Measurements from ENCODE around the gene MACROD2. TPM values are rescaled to one million over a fixed set of nuclear protein-coding genes. Genes with fewer than 3 reads are reported as not detected.

MACROD2 gene
- polyA plus RNA-seq, 1 donor from 2014 or later = 23.2 TPM

DNA sequence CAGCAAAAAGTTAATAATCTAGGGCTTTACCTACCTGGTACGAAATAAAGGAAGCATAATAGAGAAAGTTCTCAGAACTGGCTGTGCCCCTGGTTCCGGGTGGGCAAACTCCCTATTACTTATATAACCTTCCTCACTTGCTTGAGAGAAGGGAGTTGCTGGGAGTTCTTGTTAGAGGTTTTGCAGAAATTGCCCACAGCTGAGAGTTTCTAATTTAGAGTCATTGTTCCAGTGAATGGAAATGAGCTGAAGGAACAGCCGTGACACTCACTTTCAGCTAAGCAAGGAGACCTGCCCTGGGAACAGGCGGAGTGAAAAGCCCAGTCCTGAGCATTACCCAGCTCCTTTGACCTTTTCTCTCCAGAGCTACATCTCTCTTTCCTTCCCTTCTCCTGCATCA, 936.7 kb downstream of the MACROD2 start:
- Histone ChIP-seq H4K20me1 (ENCODE audit: insufficient read depth) (no peaks in the 10 kb centered on the region), H3K4me3 (ENCODE audit: low read length) (no peak overlapping the region), H3F3A (ENCODE audit: insufficient read depth, low read length, poor library complexity, severe bottlenecking) (no peaks in the 10 kb centered on the region), H3K27ac (ENCODE audit: low read length) (no peak overlapping the region), H2AFZ (ENCODE audit: low read depth, low read length) (no peak overlapping the region), H3K27me3 (ENCODE audit: insufficient read depth, low read depth, low read length) (no peaks in the 10 kb centered on the region), H3K79me2 (replicated peaks; ENCODE audit: insufficient read depth, low read length) (no peaks in the 10 kb centered on the region), H3K9me3 (ENCODE audit: low read length) (no peaks in the 10 kb centered on the region), H3K36me3 (ENCODE audit: insufficient read depth, low read length) (no peaks in the 10 kb centered on the region), H3K9ac (ENCODE audit: low read length) (no peak overlapping the region), H3K9me2 (ENCODE audit: insufficient read depth, low read length) (no peaks in the 10 kb centered on the region), H3K4me2 (ENCODE audit: low read length) (no peak overlapping the region)
- TF ChIP-seq, protein P1, sequence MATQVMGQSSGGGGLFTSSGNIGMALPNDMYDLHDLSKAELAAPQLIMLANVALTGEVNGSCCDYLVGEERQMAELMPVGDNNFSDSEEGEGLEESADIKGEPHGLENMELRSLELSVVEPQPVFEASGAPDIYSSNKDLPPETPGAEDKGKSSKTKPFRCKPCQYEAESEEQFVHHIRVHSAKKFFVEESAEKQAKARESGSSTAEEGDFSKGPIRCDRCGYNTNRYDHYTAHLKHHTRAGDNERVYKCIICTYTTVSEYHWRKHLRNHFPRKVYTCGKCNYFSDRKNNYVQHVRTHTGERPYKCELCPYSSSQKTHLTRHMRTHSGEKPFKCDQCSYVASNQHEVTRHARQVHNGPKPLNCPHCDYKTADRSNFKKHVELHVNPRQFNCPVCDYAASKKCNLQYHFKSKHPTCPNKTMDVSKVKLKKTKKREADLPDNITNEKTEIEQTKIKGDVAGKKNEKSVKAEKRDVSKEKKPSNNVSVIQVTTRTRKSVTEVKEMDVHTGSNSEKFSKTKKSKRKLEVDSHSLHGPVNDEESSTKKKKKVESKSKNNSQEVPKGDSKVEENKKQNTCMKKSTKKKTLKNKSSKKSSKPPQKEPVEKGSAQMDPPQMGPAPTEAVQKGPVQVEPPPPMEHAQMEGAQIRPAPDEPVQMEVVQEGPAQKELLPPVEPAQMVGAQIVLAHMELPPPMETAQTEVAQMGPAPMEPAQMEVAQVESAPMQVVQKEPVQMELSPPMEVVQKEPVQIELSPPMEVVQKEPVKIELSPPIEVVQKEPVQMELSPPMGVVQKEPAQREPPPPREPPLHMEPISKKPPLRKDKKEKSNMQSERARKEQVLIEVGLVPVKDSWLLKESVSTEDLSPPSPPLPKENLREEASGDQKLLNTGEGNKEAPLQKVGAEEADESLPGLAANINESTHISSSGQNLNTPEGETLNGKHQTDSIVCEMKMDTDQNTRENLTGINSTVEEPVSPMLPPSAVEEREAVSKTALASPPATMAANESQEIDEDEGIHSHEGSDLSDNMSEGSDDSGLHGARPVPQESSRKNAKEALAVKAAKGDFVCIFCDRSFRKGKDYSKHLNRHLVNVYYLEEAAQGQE (IDR thresholded peaks at IDR 0.05; ENCODE audit: borderline replicate concordance) = no peak
- TF ChIP-seq EZH2 (IDR thresholded peaks at IDR 0.05; ENCODE audit: borderline replicate concordance, insufficient read depth, low read length, poor library complexity, severe bottlenecking) (no peak), RAD21 (conservative IDR thresholded peaks at IDR 0.05) (no peak), TAF1 (IDR thresholded peaks at IDR 0.05; ENCODE audit: low read depth) (no peak), SMC3 (conservative IDR thresholded peaks at IDR 0.05; ENCODE audit: poor library complexity) (no peak), POLR2AphosphoS5 (IDR thresholded peaks at IDR 0.05) (no peak), MXI1 (conservative IDR thresholded peaks at IDR 0.05; ENCODE audit: poor library complexity, severe bottlenecking) (no peak), EP300 (conservative IDR thresholded peaks at IDR 0.05; ENCODE audit: poor library complexity, severe bottlenecking) (no peak)
- TF ChIP-seq, protein P2, sequence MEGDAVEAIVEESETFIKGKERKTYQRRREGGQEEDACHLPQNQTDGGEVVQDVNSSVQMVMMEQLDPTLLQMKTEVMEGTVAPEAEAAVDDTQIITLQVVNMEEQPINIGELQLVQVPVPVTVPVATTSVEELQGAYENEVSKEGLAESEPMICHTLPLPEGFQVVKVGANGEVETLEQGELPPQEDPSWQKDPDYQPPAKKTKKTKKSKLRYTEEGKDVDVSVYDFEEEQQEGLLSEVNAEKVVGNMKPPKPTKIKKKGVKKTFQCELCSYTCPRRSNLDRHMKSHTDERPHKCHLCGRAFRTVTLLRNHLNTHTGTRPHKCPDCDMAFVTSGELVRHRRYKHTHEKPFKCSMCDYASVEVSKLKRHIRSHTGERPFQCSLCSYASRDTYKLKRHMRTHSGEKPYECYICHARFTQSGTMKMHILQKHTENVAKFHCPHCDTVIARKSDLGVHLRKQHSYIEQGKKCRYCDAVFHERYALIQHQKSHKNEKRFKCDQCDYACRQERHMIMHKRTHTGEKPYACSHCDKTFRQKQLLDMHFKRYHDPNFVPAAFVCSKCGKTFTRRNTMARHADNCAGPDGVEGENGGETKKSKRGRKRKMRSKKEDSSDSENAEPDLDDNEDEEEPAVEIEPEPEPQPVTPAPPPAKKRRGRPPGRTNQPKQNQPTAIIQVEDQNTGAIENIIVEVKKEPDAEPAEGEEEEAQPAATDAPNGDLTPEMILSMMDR (IDR thresholded peaks at IDR 0.05; ENCODE audit: poor library complexity, severe bottlenecking) = no peak

DNA sequence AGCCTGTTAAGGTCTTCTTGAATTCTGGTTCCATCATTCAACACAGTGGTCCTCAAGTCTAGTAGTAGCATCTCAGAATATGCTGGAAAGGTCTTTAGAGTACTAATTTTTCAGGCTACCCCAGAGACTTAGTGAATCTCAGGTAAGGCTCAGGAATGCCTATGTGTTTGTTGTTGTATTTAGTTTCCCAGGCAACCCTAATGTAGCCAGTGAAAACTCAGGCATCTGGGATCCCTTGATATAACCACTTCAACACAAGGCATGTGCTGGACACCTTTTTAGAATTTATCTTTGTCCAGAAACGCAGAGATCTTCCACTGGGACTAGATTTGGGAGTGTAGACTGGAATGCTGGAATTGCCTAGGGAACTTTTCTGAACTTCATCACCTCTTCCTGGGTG, 940.0 kb downstream of the MACROD2 start:
- Histone ChIP-seq H3K4me3 (ENCODE audit: low read length) (no peak overlapping the region), H3K9me2 (ENCODE audit: insufficient read depth, low read length) (no peaks in the 10 kb centered on the region), H3K27me3 (ENCODE audit: insufficient read depth, low read depth, low read length) (no peaks in the 10 kb centered on the region), H3K9me3 (ENCODE audit: low read length) (peaks cover 4% of the 10 kb centered on the region), H3K36me3 (ENCODE audit: insufficient read depth, low read length) (no peaks in the 10 kb centered on the region), H4K20me1 (ENCODE audit: insufficient read depth) (no peaks in the 10 kb centered on the region), H3K9ac (ENCODE audit: low read length) (no peak overlapping the region), H3F3A (ENCODE audit: insufficient read depth, low read length, poor library complexity, severe bottlenecking) (no peaks in the 10 kb centered on the region), H3K4me2 (ENCODE audit: low read length) (no peak overlapping the region), H3K27ac (ENCODE audit: low read length) (no peak overlapping the region), H3K79me2 (replicated peaks; ENCODE audit: insufficient read depth, low read length) (no peaks in the 10 kb centered on the region), H2AFZ (ENCODE audit: low read depth, low read length) (no peak overlapping the region)
- TF ChIP-seq MXI1 (conservative IDR thresholded peaks at IDR 0.05; ENCODE audit: poor library complexity, severe bottlenecking) (no peak), RAD21 (conservative IDR thresholded peaks at IDR 0.05) (no peak), POLR2AphosphoS5 (IDR thresholded peaks at IDR 0.05) (no peak), EZH2 (IDR thresholded peaks at IDR 0.05; ENCODE audit: borderline replicate concordance, insufficient read depth, low read length, poor library complexity, severe bottlenecking) (no peak), SMC3 (conservative IDR thresholded peaks at IDR 0.05; ENCODE audit: poor library complexity) (no peak), EP300 (conservative IDR thresholded peaks at IDR 0.05; ENCODE audit: poor library complexity, severe bottlenecking) (no peak)
- TF ChIP-seq, protein P1 (IDR thresholded peaks at IDR 0.05; ENCODE audit: borderline replicate concordance) = no peak
- TF ChIP-seq, protein P2 (IDR thresholded peaks at IDR 0.05; ENCODE audit: poor library complexity, severe bottlenecking) = no peak
